K562 (cell line): ENCODE data around the gene KIF20A. TPM values are rescaled to one million over a fixed set of nuclear protein-coding genes. Genes with fewer than 3 reads are reported as not detected.

Experiments
- ATAC-seq: fragments of 200-7000 bp; cut with Tn5 transposase; 3 replicates; pipeline ENCODE4 v1.9.1; 2020; ENCODE audit warnings: moderate library complexity
- BruUV-seq: library from RNA; stranded (reverse); fragments of 400-500 nt; replicated peaks from 2 replicates; lab custom pipeline; 2021; lab: Mats Ljungman, UMichigan
- CTCF ChIA-PET: fragments of 300-600 bp; formaldehyde crosslinking; extraction: SDS; loops from one replicate; lab custom pipeline; 2021; ENCODE audit warnings: low intra/inter-chr PET ratio; lab: Yijun Ruan, JAX
- POLR2A ChIA-PET: fragments of 300-600, 350-650 bp; sonication (Branson Sonifier 250); formaldehyde crosslinking; extraction: SDS; loops from one replicate; lab custom pipeline; 2021; ENCODE audit warnings: antibody characterized with exemption, inconsistent platforms; lab: Yijun Ruan, JAX
- DNase-seq, 4 experiments: peaks; one replicate each; pipeline versions ENCODE4 v3.0.0 to v3.0.0-alpha.2; 2011 to 2018; ENCODE audit warnings: low spot score in 3 of 4, mixed read lengths in 3 of 4; ENCODE audit errors: extremely low read depth in 1 of 4
- FAIRE-seq: peaks from 2 replicates; lab custom pipeline; 2011; peaks lifted over from hg19 to GRCh38; lab: Jason Lieb, UNC
- H2AFZ ChIP-seq: 2 replicates; pipeline ENCODE4 v1.6.0; 2011; ENCODE audit warnings: low read depth, low read length, control low read depth, inconsistent platforms
- H3K27ac ChIP-seq: fragments of 200-600 bp; 3 replicates; pipeline ENCODE4 v1.8.0; 2011; ENCODE audit warnings: low read depth, mild to moderate bottlenecking, control low read depth, inconsistent platforms, low read length, moderate library complexity, mixed read lengths; ENCODE audit errors: extremely low read depth
- H3K27me3 ChIP-seq, 2 experiments: fragments of 300-600 bp in 1 of 2; 2 replicates in 1 of 2; 3 replicates in 1 of 2; pipeline versions ENCODE4 v1.6.0 to v1.8.0; 2011; ENCODE audit warnings: inconsistent platforms in 2 of 2, low read length in 2 of 2, mild to moderate bottlenecking in 1 of 2, mixed read lengths in 1 of 2, moderate library complexity in 1 of 2; ENCODE audit not compliant: control insufficient read depth in 2 of 2, insufficient read depth in 2 of 2
- H3K36me3 ChIP-seq: fragments of 300-600 bp; 3 replicates; pipeline ENCODE4 v1.8.0; 2011; ENCODE audit warnings: mild to moderate bottlenecking, low read length, inconsistent platforms; ENCODE audit not compliant: control insufficient read depth, insufficient read depth
- H3K4me1 ChIP-seq, 2 experiments: fragments of 200-600 bp in 1 of 2; replicated peaks in 1 of 2; 2 replicates in 1 of 2; 3 replicates in 1 of 2; pipeline versions ENCODE4 v1.5.1 to v1.8.0; 2011; ENCODE audit warnings: inconsistent platforms in 2 of 2, low read length in 2 of 2, mild to moderate bottlenecking in 1 of 2, mixed read lengths in 1 of 2, moderate library complexity in 1 of 2; ENCODE audit not compliant: control insufficient read depth in 2 of 2, insufficient read depth in 2 of 2
- H3K4me2 ChIP-seq: 2 replicates; pipeline ENCODE4 v1.6.1; 2011; ENCODE audit warnings: low read length, control low read depth, inconsistent platforms, mixed read lengths; ENCODE audit not compliant: insufficient read depth
- H3K4me3 ChIP-seq: fragments of 200-600 bp; sonication (generic), shearing (Covaris generic); 2 replicates; pipeline ENCODE4 v1.5.1; 2016; ENCODE audit warnings: control low read depth, inconsistent platforms
- H3K79me2 ChIP-seq: fragments of 200-600 bp; 3 replicates; pipeline ENCODE4 v1.8.0; 2011; ENCODE audit warnings: low read length, inconsistent platforms; ENCODE audit not compliant: control insufficient read depth, insufficient read depth
- H3K9ac ChIP-seq, 2 experiments: 2 replicates each; pipeline versions ENCODE4 v1.6.0 to v1.6.1; 2011; ENCODE audit warnings: low read depth in 2 of 2, low read length in 2 of 2, control low read depth in 1 of 2, inconsistent platforms in 1 of 2, mild to moderate bottlenecking in 1 of 2, mixed read lengths in 1 of 2; ENCODE audit not compliant: insufficient read depth in 1 of 2
- H3K9me1 ChIP-seq: one replicate; pipeline ENCODE4 v1.6.0; 2011; ENCODE audit warnings: inconsistent platforms, mild to moderate bottlenecking, low read length, moderate library complexity; ENCODE audit not compliant: control insufficient read depth, insufficient read depth
- H3K9me3 ChIP-seq: replicated peaks from 2 replicates; pipeline ENCODE4 v1.5.1; 2011; ENCODE audit warnings: low read depth, low read length, inconsistent platforms; ENCODE audit not compliant: control insufficient read depth, insufficient read depth
- H4K20me1 ChIP-seq: replicated peaks from 2 replicates; pipeline ENCODE4 v1.6.1; 2011; ENCODE audit warnings: low read length, inconsistent platforms, mixed read lengths; ENCODE audit not compliant: control insufficient read depth, insufficient read depth
- ASH1L ChIP-seq: fragments of 450-650 bp; IDR thresholded peaks from 2 replicates; pipeline ENCODE4 v1.6.1; 2018; ENCODE audit warnings: borderline replicate concordance, mild to moderate bottlenecking, low read depth; ENCODE audit not compliant: partially characterized antibody
- CBX8 ChIP-seq: fragments of 200-600 bp; sonication (generic); IDR thresholded peaks from 2 replicates; pipeline ENCODE4 v1.6.1; 2012; ENCODE audit warnings: borderline replicate concordance, mixed run types, low read depth, mild to moderate bottlenecking, moderate library complexity, mixed read lengths, low read length, control low read depth, inconsistent platforms; ENCODE audit not compliant: poor library complexity, severe bottlenecking; ENCODE audit errors: extremely low read depth
- FOXK2 ChIP-seq, 2 experiments: fragments of 450-650 bp; IDR thresholded peaks in 1 of 2; conservative IDR thresholded peaks in 1 of 2; 2 replicates each; pipeline ENCODE4 v1.6.1; 2016; ENCODE audit warnings: low read depth in 2 of 2, mild to moderate bottlenecking in 1 of 2
- MTA2 ChIP-seq: fragments of 450-650 bp; IDR thresholded peaks from 2 replicates; pipeline ENCODE4 v1.6.1; 2016; ENCODE audit warnings: low read depth
- NBN ChIP-seq: fragments of 450-650 bp; IDR thresholded peaks from 2 replicates; pipeline ENCODE4 v1.6.1; 2016; ENCODE audit warnings: low read depth, mild to moderate bottlenecking
- RBM34 ChIP-seq: fragments of 200-400 bp; formaldehyde crosslinking; IDR thresholded peaks from 2 replicates; pipeline ENCODE4 v1.6.1; 2018; ENCODE audit warnings: low read length, borderline replicate concordance; ENCODE audit not compliant: insufficient read depth
- ZNF699 ChIP-seq: fragments of 250-450 bp; sonication (Bioruptor Pico); IDR thresholded peaks from 2 replicates; pipeline ENCODE4 v1.8.0; 2021; ENCODE audit warnings: mild to moderate bottlenecking, moderate library complexity; ENCODE audit not compliant: insufficient replicate concordance
- in situ Hi-C: fragments of 300-500 bp; cut with MboI; formaldehyde crosslinking; loops from 4 replicates; pipeline ENCODE4 v1.15.0; 2018; ENCODE audit warnings: inconsistent platforms, mixed read lengths
- intact Hi-C: fragments of 100-400 bp; cut with micrococcal nuclease; formaldehyde crosslinking; loops from 2 replicates; pipeline ENCODE4 v1.14.2; 2022
- polyA plus RNA-seq, 8 experiments: library from polyadenylated mRNA; depleted of rRNA in 4 of 8; stranded (reverse) in 5 of 8; unstranded in 3 of 8; fragments of >200 nt; fragmentation: Nextera tagmentation in 2 of 8; fragmentation: Illumina TruSeq in 1 of 8; extraction: Ambion mirVana in 2 of 8; extraction: Trizol in 1 of 8; gene quantifications; 2 replicates each; pipeline versions ENCODE4 v1.2.1 to v1.2.3, GENCODE V29; 2011 to 2014; ENCODE audit warnings: inconsistent platforms in 1 of 8, missing spikeins in 1 of 8
- total RNA-seq, 7 experiments: library from RNA; depleted of rRNA in 6 of 7; stranded (reverse); fragments of >200 nt in 6 of 7; fragmentation: Illumina TruSeq in 2 of 7; extraction: Trizol in 2 of 7; gene quantifications; 2 replicates each; pipeline versions ENCODE4 v1.2.1 to v1.2.3, GENCODE V29; 2011 to 2021; ENCODE audit warnings: low replicate concordance in 1 of 7

The KIF20A gene
- total and polyA plus RNA-seq, 9 of the 15 experiments (the other 6 are each of a cell fraction or from before 2014, with no cell fraction given) = 36.8 to 61.2 (median 55.5) TPM

DNA sequence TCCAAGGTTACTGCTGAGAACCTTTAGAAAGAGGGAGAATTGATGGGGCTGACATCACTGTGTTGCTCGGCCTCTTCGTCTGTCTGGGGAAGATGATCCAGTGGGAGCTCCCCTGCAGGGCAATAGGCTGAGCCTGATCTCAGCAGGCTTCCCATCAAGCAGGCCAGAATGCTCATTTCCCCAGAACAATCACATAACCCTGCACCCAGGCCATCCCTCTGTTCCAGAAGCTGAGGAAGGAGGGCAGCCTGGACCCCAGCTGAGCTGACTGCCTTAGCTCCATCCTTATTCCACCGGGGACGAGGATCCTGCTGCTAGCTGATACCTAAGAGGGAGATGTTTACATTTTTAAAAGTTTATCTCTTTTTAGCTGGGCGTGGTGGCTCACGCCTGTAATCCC lies 45.8 kb downstream of the KIF20A start (continued):
- TF ChIP-seq ASH1L (no peak), ZNF699 (no peak), RBM34 (no peak), FOXK2 (conservative IDR thresholded peaks at IDR 0.05 in 1 of 2, IDR thresholded peaks at IDR 0.05 in 1 of 2; ENCODE audit: low read depth in 2 of 2) (no peak), CBX8 (no peak), NBN (no peak)
- TF ChIP-seq, all 486 proteins: peak for 0

DNA sequence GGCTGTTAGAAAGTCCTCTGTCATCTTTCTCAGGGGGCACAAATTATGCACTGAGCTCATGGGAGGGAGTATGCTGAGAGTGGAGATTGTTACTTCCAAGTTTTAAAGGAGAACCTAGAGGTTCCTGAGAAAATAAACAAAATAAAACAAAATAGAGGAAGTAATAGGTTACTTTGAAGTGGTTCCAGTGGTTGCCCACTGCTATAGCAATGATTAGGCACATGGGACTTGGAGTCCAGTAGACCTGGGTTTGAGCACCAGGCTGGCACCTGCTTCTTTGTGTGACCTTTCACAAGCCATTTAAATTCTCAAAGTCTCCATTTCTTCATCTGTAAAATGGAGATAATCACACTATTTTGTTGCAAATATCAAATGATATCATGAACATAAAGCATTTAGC lies 48.0 kb downstream of the KIF20A start:
- no peaks in the 10 kb centered on the region for H3K79me2 ChIP-seq
- no peak for FAIRE-seq
- H3K36me3 ChIP-seq = no peaks in the 10 kb centered on the region
- H3K4me1 ChIP-seq = peaks cover 4 to 9% of the 10 kb centered on the region in 2 experiments; a peak in 3 of 5 replicates
- H2AFZ ChIP-seq = no peak overlapping the region
- TF ChIP-seq MTA2 = no peak
- TF ChIP-seq, all 486 proteins: peak for 0
- ChIA-PET CTCF (no interaction called here), POLR2A (interaction anchor here (1.1 kb wide), 1 partner anchor 10 kb away, joined by 4 read pairs; no protein-coding TSS in a partner anchor)
- no TSS peak for BruUV-seq
- in situ Hi-C loops = no loop called here
- H3K27me3 ChIP-seq = no peaks in the 10 kb centered on the region
- H3K9me1 ChIP-seq = no peaks in the 10 kb centered on the region
- no peak overlapping the region for H3K27ac ChIP-seq
- no peak for ATAC-seq
- no peak for DNase-seq
- no peak overlapping the region for H3K4me3 ChIP-seq
- no peak overlapping the region for H3K9ac ChIP-seq
- H3K4me2 ChIP-seq = no peak overlapping the region
- H3K9me3 ChIP-seq = 0 out of 2 replicates have a peak, but pooled peaks cover 3% of the 10 kb centered on the region
- intact Hi-C loops = no loop called here
- no peaks in the 10 kb centered on the region for H4K20me1 ChIP-seq
